Type B pancreatic cell (in vitro differentiated cells): ENCODE data around the gene DBNDD2. TPM values are rescaled to one million over a fixed set of nuclear protein-coding genes. Genes with fewer than 3 reads are reported as not detected.
A peak's percentile ranks its signal among the peaks of the same experiment; 100 is the strongest.

Experiments
- DNase-seq: peaks from one replicate; pipeline ENCODE4 v3.0.0; 2021; ENCODE audit warnings: mixed read lengths; ENCODE audit not compliant: unreplicated experiment; ENCODE audit errors: extremely low spot score
- H3K27ac Mint-ChIP-seq: 2 replicates; pipeline ENCODE4 v1.8.0; 2021; ENCODE audit warnings: mild to moderate bottlenecking, mixed read lengths
- H3K27me3 Mint-ChIP-seq: 2 replicates; pipeline ENCODE4 v1.8.0; 2021; ENCODE audit warnings: mixed read lengths
- H3K36me3 Mint-ChIP-seq: 2 replicates; pipeline ENCODE4 v1.8.0; 2021; ENCODE audit warnings: mixed read lengths
- H3K4me1 Mint-ChIP-seq: one replicate; pipeline ENCODE4 v1.8.0; 2021; ENCODE audit warnings: mixed read lengths; ENCODE audit not compliant: unreplicated experiment
- H3K4me3 Mint-ChIP-seq: 2 replicates; pipeline ENCODE4 v1.8.0; 2021; ENCODE audit warnings: mild to moderate bottlenecking, mixed read lengths
- H3K9me3 Mint-ChIP-seq: 2 replicates; pipeline ENCODE4 v1.8.0; 2021; ENCODE audit warnings: mixed read lengths
- CTCF ChIP-seq: fragments of 200-600 bp; sonication (generic); conservative IDR thresholded peaks from 2 replicates; pipeline ENCODE4 v1.5.0; 2021; ENCODE audit warnings: antibody characterized with exemption, mild to moderate bottlenecking
- total RNA-seq: library from RNA; stranded (reverse); gene quantifications from 2 replicates; pipeline ENCODE4 v1.2.1, GENCODE V29; 2021; ENCODE audit warnings: low replicate concordance

The DBNDD2 gene
- total RNA-seq, 1 donor from 2014 or later = 12.8 TPM

GRCh38 chr20:45440891-45441685, 33.0 kb downstream of the DBNDD2 start:
- no peak for DNase-seq
- Mint-ChIP-seq H3K27ac (peak overlapping the region; percentile 72), H3K36me3 (no peaks in the 10 kb centered on the region), H3K4me3 (peak overlapping the region; percentile 41), H3K9me3 (no peaks in the 10 kb centered on the region), H3K27me3 (no peaks in the 10 kb centered on the region), H3K4me1 (peaks cover 18% of the 10 kb centered on the region)
- TF ChIP-seq CTCF = no peak

GRCh38 chr20:45441746-45442145, 33.7 kb downstream of the DBNDD2 start:
- Mint-ChIP-seq H3K27ac (peak overlapping the region; percentile 72), H3K4me3 (no peak overlapping the region), H3K9me3 (no peaks in the 10 kb centered on the region), H3K36me3 (no peaks in the 10 kb centered on the region), H3K27me3 (no peaks in the 10 kb centered on the region), H3K4me1 (peaks cover 22% of the 10 kb centered on the region)
- no peak for DNase-seq
- no peak for TF ChIP-seq CTCF

- Mint-ChIP-seq H3K27me3 (no peaks in the 10 kb centered on the region), H3K9me3 (no peaks in the 10 kb centered on the region)
These were observed 36.0 kb downstream of the DBNDD2 start for GRCh38 chr20:45444050-45444449.

GRCh38 chr20:45445805-45446562, 37.9 kb downstream of the DBNDD2 start:
- no peaks in the 10 kb centered on the region for H3K27me3 Mint-ChIP-seq

More at GRCh38 chr20:45444050-45444449, 36.0 kb downstream of the DBNDD2 start:
- Mint-ChIP-seq H3K27ac (peak overlapping the region; percentile 97), H3K36me3 (no peaks in the 10 kb centered on the region), H3K4me1 (peaks cover 22% of the 10 kb centered on the region), H3K4me3 (peak overlapping the region; percentile 33)
- no peak for DNase-seq
- TF ChIP-seq CTCF = no peak

GRCh38 chr20:45448270-45448669, 40.2 kb downstream of the DBNDD2 start:
- no peaks in the 10 kb centered on the region for H3K9me3 Mint-ChIP-seq

More at GRCh38 chr20:45445805-45446562, 37.9 kb downstream of the DBNDD2 start:
- DNase-seq = no peak
- peaks cover 22% of the 10 kb centered on the region for H3K4me1 Mint-ChIP-seq
- H3K27ac Mint-ChIP-seq = peak overlapping the region; percentile 97
- H3K36me3 Mint-ChIP-seq = no peaks in the 10 kb centered on the region
- H3K9me3 Mint-ChIP-seq = no peaks in the 10 kb centered on the region
- TF ChIP-seq CTCF = peak; percentile 78
- peak overlapping the region; percentile 79 for H3K4me3 Mint-ChIP-seq

More at GRCh38 chr20:45448270-45448669, 40.2 kb downstream of the DBNDD2 start:
- no peaks in the 10 kb centered on the region for H3K36me3 Mint-ChIP-seq
- no peak overlapping the region for H3K4me3 Mint-ChIP-seq
- no peak for TF ChIP-seq CTCF
- peak overlapping the region; percentile 5 for H3K27ac Mint-ChIP-seq
- no peak for DNase-seq
- peaks cover 5% of the 10 kb centered on the region for H3K27me3 Mint-ChIP-seq
- peaks cover 22% of the 10 kb centered on the region for H3K4me1 Mint-ChIP-seq
